ENCODE measurements around the gene CNIH1.

The CNIH1 gene

DNA sequence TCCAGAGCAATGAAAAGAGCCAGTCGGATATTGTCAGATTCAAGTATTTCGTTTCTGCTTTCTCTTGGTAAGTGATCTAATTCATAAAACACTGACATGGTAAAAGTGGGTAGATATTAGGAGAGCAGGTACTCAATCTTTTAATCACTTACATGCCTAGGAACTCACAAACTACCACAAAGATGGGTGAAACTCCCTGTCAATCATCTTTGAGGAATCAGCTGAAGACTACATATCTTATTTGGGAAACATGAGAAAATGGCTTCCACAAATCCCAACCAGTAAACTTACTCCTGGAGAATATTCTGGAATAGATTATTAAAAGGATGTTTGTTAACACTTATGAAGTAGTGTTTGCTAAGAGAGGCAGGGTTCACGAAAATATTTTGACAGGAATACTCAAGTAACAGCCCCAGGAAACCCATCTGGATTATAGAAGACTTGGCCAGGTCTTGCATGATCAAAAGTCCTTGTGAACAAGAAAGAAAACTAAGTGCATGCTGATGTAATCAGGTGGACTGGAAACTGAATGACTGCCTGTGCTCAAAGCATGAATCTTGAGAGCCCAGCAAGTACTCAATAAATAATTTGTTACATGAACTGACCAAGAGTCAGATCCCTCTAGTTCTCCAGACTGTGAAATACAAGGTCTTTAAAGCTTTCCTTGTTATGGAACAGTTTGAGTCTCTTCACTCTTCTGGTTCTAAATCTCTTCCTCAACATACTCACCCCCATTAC is 15.5 kb downstream of the CNIH1 start:
- POLR2A ChIA-PET = no interaction called here
- TF ChIP-seq CTCF (IDR thresholded peaks at IDR 0.05; ENCODE audit: insufficient read depth, low read length, missing control alignments) = no peak
- CTCF ChIA-PET = interaction anchor here (0.8 to 2.0 kb wide), 5 partner anchors 9 to 349 kb away, joined by 3 to 6 read pairs (median 3); partner anchors contain the start of gene CDKN3

GRCh38 chr14:54425068-54425467 is 16.1 kb downstream of the CNIH1 start:
- no peak for TF ChIP-seq CTCF (IDR thresholded peaks at IDR 0.05; ENCODE audit: insufficient read depth, low read length, missing control alignments)
- POLR2A ChIA-PET = no interaction called here
- DNase-seq (ENCODE audit: low read depth, low spot score) = no peak

More for the DNA sequence above, 15.5 kb downstream of the CNIH1 start:
- DNase-seq (ENCODE audit: low read depth, low spot score) = no peak
- H3K4me3 ChIP-seq (ENCODE audit: low read depth, low read length) = no peak overlapping the region

GRCh38 chr14:54424479-54424901 is 16.7 kb downstream of the CNIH1 start:
- ChIA-PET POLR2A (no interaction called here), CTCF (interaction anchor here (0.9 to 2.5 kb wide), 7 partner anchors 7 to 351 kb away, joined by 3 to 12 read pairs (median 6); partner anchors contain the start of gene CNIH1)
- no peak for DNase-seq (ENCODE audit: low read depth, low spot score)
- no peak for TF ChIP-seq CTCF (IDR thresholded peaks at IDR 0.05; ENCODE audit: insufficient read depth, low read length, missing control alignments)
- no peak overlapping the region for H3K4me3 ChIP-seq (ENCODE audit: low read depth, low read length)

More at GRCh38 chr14:54425068-54425467, 16.1 kb downstream of the CNIH1 start:
- CTCF ChIA-PET = interaction anchor here (1.0 to 2.0 kb wide), 4 partner anchors 10 to 350 kb away, joined by 3 to 6 read pairs (median 3); partner anchors contain the start of gene CDKN3
- no peak overlapping the region for H3K4me3 ChIP-seq (ENCODE audit: low read depth, low read length)

DNA sequence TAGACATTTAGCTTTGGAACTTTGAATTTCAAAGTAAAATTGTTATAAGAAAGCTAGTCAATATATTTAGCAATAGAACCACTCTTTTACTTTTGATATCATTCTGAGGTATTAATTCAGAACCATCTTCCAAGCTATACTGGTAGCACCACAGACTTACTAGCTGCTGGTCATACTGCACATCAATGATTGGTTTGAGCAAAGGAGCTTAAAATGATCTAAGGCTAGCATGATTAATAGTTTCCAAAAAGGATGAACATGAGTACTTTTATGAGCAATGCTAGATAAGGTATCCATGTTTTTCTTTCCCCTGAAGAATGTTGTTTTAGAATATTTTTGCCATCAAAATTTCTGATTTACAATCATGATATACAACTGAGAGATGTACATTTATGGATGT is 17.2 kb downstream of the CNIH1 start:
- CTCF ChIA-PET = interaction anchor here (0.9 to 2.5 kb wide), 5 partner anchors 8 to 57 kb away, joined by 4 to 12 read pairs (median 6); partner anchors contain the start of gene CNIH1
- no peak for TF ChIP-seq CTCF (IDR thresholded peaks at IDR 0.05; ENCODE audit: insufficient read depth, low read length, missing control alignments)
- DNase-seq (ENCODE audit: low read depth, low spot score) = no peak
- POLR2A ChIA-PET = no interaction called here
- no peak overlapping the region for H3K4me3 ChIP-seq (ENCODE audit: low read depth, low read length)

GRCh38 chr14:54420478-54421142 is 20.6 kb downstream of the CNIH1 start:
- TF ChIP-seq CTCF (IDR thresholded peaks at IDR 0.05; ENCODE audit: insufficient read depth, low read length, missing control alignments) = peak; percentile 67
- no peak for DNase-seq (ENCODE audit: low read depth, low spot score)
- POLR2A ChIA-PET = interaction anchor here (0.9 kb wide), 1 partner anchor 53 kb away, joined by 4 read pairs; no protein-coding TSS in a partner anchor
- H3K4me3 ChIP-seq (ENCODE audit: low read depth, low read length) = no peak overlapping the region
- CTCF ChIA-PET = interaction anchor here (0.6 to 1.9 kb wide), 17 partner anchors 8 to 82 kb away, joined by 3 to 13 read pairs (median 4); partner anchors contain the start of gene CDKN3

- no peak for DNase-seq (ENCODE audit: low read depth, low spot score)
These were observed 29.8 kb downstream of the CNIH1 start for GRCh38 chr14:54411371-54411770.

More at GRCh38 chr14:54411371-54411770, 29.8 kb downstream of the CNIH1 start:
- ChIA-PET POLR2A (no interaction called here), CTCF (interaction anchor here (1.4 to 5.5 kb wide), 3 partner anchors 9 to 16 kb away, joined by 4 to 31 read pairs (median 13); partner anchors contain the start of gene CDKN3)
- TF ChIP-seq CTCF (IDR thresholded peaks at IDR 0.05; ENCODE audit: insufficient read depth, low read length, missing control alignments) = no peak
- no peak overlapping the region for H3K4me3 ChIP-seq (ENCODE audit: low read depth, low read length)
